Activated CD4-positive, alpha-beta T cell treated with anti-CD3 and anti-CD28 coated beads, Interleukin-2, amount 50 U/mL, for 1 hour (primary cell): ENCODE measurements around the gene ARHGAP45.
"Not testable (repeated sequence)": the region's sequence is repeated elsewhere in the genome, so short reads cannot be mapped to it uniquely, and the experiment has no call there.

Experiments
- DNase-seq: peaks from one replicate; pipeline ENCODE4 v3.0.0-alpha.2; 2020

ARHGAP45 gene

GRCh38 chr19:1119475-1120217 lies 52.7 kb downstream of the ARHGAP45 start:
- no peak for DNase-seq

GRCh38 chr19:1121395-1121794 lies 54.4 kb downstream of the ARHGAP45 start:
- DNase-seq, result no peak

GRCh38 chr19:1122021-1122971 lies 55.3 kb downstream of the ARHGAP45 start:
- DNase-seq, result no peak

- no peak for DNase-seq
These were observed 56.0 kb downstream of the ARHGAP45 start for GRCh38 chr19:1122972-1123363.

GRCh38 chr19:1123381-1123780 lies 56.4 kb downstream of the ARHGAP45 start:
- no peak for DNase-seq

GRCh38 chr19:1123885-1124677 lies 57.1 kb downstream of the ARHGAP45 start:
- no peak for DNase-seq

- DNase-seq, result no peak
These were observed 58.9 kb downstream of the ARHGAP45 start for GRCh38 chr19:1125601-1126467.

GRCh38 chr19:1126984-1127760 lies 60.2 kb downstream of the ARHGAP45 start:
- DNase-seq, result no peak

GRCh38 chr19:1128106-1128505 lies 61.1 kb downstream of the ARHGAP45 start:
- DNase-seq, result no peak

- not testable (repeated sequence) for DNase-seq
These were observed 62.1 kb downstream of the ARHGAP45 start for GRCh38 chr19:1129084-1129483.

GRCh38 chr19:1129535-1129934 lies 62.6 kb downstream of the ARHGAP45 start:
- no peak for DNase-seq

GRCh38 chr19:1130771-1131717 lies 64.1 kb downstream of the ARHGAP45 start:
- DNase-seq, result peak; percentile 47

- peak; percentile 81 for DNase-seq
These were observed 65.0 kb downstream of the ARHGAP45 start for GRCh38 chr19:1131718-1132551.

- no peak for DNase-seq
These were observed 65.8 kb downstream of the ARHGAP45 start for GRCh38 chr19:1132552-1133383.

GRCh38 chr19:1133471-1133929 lies 66.5 kb downstream of the ARHGAP45 start:
- DNase-seq, result peak; percentile 73

GRCh38 chr19:1134431-1134830 lies 67.5 kb downstream of the ARHGAP45 start:
- no peak for DNase-seq

GRCh38 chr19:1135454-1135853 lies 68.5 kb downstream of the ARHGAP45 start:
- no peak for DNase-seq

GRCh38 chr19:1136201-1136600 lies 69.2 kb downstream of the ARHGAP45 start:
- no peak for DNase-seq
